Stimulated activated CD4-positive, alpha-beta T cell treated with anti-CD3 and anti-CD28 coated beads, Interleukin-15, amount 100 ng/mL, for 24 hours (primary cell): ENCODE measurements around the gene NCAM2.
A peak's percentile ranks its signal among the peaks of the same experiment; 100 is the strongest.

Source experiments
- DNase-seq: peaks from one replicate; pipeline ENCODE4 v3.0.0-alpha.2; 2020

The NCAM2 gene

GRCh38 chr21:21179619-21180298, 181.6 kb downstream of the NCAM2 start:
- no peak for DNase-seq

- DNase-seq, result no peak
Observed at GRCh38 chr21:21182401-21183010, 184.3 kb downstream of the NCAM2 start.

- DNase-seq, result no peak
Observed at GRCh38 chr21:21183092-21183491, 184.9 kb downstream of the NCAM2 start.

GRCh38 chr21:21184771-21185528, 186.7 kb downstream of the NCAM2 start:
- DNase-seq, result no peak

GRCh38 chr21:21187579-21187978, 189.4 kb downstream of the NCAM2 start:
- DNase-seq, result no peak

GRCh38 chr21:21188513-21189195, 190.4 kb downstream of the NCAM2 start:
- no peak for DNase-seq

GRCh38 chr21:21195417-21195943, 197.3 kb downstream of the NCAM2 start:
- DNase-seq, result no peak

- DNase-seq, result no peak
Observed at GRCh38 chr21:21196087-21196486, 197.9 kb downstream of the NCAM2 start.

- DNase-seq, result no peak
Observed at GRCh38 chr21:21196848-21197247, 198.6 kb downstream of the NCAM2 start.

- DNase-seq, result no peak
Observed at GRCh38 chr21:21199342-21200102, 201.3 kb downstream of the NCAM2 start.

GRCh38 chr21:21200103-21200938, 202.1 kb downstream of the NCAM2 start:
- peak; percentile 7 for DNase-seq

GRCh38 chr21:21200939-21201615, 202.9 kb downstream of the NCAM2 start:
- no peak for DNase-seq

GRCh38 chr21:21203822-21204339, 205.7 kb downstream of the NCAM2 start:
- no peak for DNase-seq

GRCh38 chr21:21204366-21204996, 206.3 kb downstream of the NCAM2 start:
- no peak for DNase-seq

GRCh38 chr21:21205604-21206003, 207.4 kb downstream of the NCAM2 start:
- DNase-seq, result no peak

- no peak for DNase-seq
Observed at GRCh38 chr21:21210552-21210951, 212.3 kb downstream of the NCAM2 start.

GRCh38 chr21:21213297-21213696, 215.1 kb downstream of the NCAM2 start:
- no peak for DNase-seq

GRCh38 chr21:21216047-21216446, 217.8 kb downstream of the NCAM2 start:
- DNase-seq, result no peak

- no peak for DNase-seq
Observed at GRCh38 chr21:21226472-21226871, 228.3 kb downstream of the NCAM2 start.

GRCh38 chr21:21230672-21231071, 232.5 kb downstream of the NCAM2 start:
- no peak for DNase-seq
